HG03066 (cell line): Measurements from ENCODE around the gene MED13L.

ENCODE experiments used
- ATAC-seq: cut with Tn5 transposase; IDR thresholded peaks from one replicate; pipeline ENCODE4 v1.9.1; 2021; ENCODE audit warnings: low read depth; ENCODE audit not compliant: unreplicated experiment

Gene MED13L

DNA sequence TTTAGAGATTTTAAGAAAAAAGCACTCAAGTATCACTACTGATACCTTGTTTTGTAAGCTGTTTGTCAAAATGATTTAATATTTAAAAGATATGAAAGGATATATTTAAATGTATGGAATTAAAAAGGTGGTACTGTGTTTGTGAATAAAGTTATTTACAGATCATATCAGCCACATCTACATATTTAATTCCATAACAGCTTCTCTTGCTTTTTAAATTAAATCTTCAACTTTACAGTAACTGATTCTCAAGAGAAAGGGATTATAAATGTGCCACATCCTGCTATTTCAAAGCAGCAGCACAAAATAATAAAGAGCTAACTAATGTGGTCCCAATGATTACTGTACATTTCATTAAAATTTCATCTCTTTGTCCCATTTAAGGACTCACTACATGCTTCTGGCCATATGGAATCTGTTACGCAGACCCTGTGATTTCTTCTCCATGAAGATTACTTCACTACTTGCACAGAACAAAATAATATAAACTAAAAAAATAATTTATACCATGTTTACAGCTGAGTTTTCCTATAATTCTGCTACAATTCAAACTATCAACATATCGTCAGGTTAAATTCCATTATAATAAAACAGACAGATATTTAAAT lies 117.8 kb downstream of the MED13L start:
- no peak for ATAC-seq

DNA sequence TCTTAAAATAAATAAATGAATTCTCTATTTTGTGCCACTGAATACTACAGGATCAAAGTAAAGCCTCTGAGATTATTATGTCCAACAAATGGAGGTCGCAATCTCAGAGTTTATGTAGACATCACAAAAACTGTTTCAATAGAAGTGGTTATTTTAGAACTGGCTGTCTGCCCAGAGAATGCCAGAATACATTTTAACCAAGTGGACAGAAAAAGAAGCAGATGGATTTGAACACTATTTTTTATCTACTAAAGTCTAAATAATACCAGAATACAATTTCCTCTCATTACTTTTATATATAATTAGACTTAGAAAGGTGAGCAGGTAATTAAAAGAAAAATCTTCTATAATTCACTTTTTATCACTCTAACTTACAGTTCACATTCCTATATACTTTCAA lies 118.3 kb downstream of the MED13L start:
- no peak for ATAC-seq

DNA sequence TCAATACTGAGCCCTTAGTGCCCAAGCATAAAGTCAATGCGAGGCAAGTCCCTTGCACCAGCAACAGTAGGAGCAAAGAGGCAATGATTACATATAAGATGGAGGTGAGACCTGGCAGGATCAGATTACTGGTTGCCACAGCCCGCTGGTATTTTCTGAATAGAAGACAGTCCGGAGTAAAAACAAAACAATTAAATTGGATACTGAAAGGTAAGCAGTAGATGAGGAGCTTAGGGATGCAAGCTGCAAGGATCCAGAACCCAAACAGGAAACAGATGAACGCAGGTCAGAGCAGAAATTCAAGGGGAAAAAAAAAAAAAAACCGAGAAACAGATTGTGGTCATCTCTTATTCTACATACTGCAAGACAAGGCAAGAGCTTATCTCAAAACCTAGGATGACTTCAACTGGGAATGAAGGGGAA lies 119.6 kb downstream of the MED13L start:
- no peak for ATAC-seq

- no peak for ATAC-seq
Measured at GRCh38 chr12:116156614-116157013, 120.9 kb downstream of the MED13L start.

GRCh38 chr12:116155383-116155782 lies 122.1 kb downstream of the MED13L start:
- ATAC-seq, result no peak

- ATAC-seq, result no peak
Measured at GRCh38 chr12:116153983-116154382, 123.5 kb downstream of the MED13L start.

- no peak for ATAC-seq
Measured at GRCh38 chr12:116153113-116153512, 124.4 kb downstream of the MED13L start.

- ATAC-seq, result no peak
Measured at GRCh38 chr12:116152268-116152667, 125.2 kb downstream of the MED13L start.

DNA sequence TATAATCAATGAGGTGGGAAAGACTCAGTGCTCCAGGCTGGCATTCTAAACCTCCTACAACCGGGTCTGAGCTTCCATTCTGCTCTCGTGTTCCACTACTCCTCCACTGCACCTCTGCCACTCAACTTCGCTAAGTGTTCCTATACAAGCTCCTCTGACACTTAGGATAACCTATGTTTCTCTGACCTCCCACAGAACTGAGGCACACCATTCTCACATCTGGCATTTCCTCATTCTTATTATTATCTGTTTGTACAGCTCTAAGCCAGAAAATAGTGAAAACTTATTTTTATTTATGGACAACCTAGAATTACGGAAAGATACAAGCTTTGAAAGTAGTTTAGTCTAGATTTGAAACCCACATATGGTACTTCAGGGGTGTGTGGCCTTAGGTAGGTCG lies 127.0 kb downstream of the MED13L start:
- no peak for ATAC-seq

DNA sequence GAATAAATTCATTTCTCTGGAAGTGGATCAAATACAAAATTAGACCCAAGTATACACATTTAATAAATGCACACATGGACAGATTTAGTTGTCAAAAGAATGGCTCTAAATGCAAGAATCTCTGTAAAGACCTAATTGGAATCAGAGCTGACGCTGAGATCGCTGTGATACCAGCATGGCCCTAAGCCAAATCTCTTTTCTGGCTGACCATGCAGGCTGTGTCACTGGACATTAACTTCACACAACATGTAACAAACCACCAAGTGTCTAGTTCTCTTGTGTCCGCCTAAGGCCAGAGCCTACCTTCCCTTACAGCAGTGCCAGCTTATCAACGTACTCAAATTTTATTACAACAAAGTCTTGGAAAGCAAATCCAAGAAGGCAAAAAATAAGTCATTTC lies 127.5 kb downstream of the MED13L start:
- no peak for ATAC-seq

GRCh38 chr12:116148844-116149243 lies 128.6 kb downstream of the MED13L start:
- ATAC-seq, result no peak

DNA sequence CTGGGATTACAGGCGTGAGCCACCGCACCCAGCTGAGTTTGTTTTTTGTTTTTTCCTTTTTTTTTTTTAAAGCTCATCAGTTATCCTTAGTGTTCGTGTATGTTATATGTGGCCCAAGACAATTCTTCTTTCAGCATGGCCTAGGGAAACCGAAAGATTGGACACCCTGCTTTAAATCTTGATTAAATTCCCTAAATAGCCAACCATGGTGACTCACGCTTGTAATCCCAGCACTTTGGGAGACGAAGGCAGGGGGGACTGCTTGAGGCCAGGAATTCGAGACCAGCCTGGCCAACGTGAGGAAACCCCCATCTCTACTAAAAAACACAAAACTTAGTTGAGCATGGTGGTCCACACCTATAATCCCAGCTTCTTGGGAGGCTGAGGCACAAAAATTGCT lies 131.1 kb downstream of the MED13L start:
- ATAC-seq, result no peak

GRCh38 chr12:116145451-116145850 lies 132.0 kb downstream of the MED13L start:
- ATAC-seq, result no peak

GRCh38 chr12:116144384-116144783 lies 133.1 kb downstream of the MED13L start:
- ATAC-seq, result no peak

GRCh38 chr12:116143909-116144308 lies 133.6 kb downstream of the MED13L start:
- ATAC-seq, result no peak

- no peak for ATAC-seq
Measured at GRCh38 chr12:116142936-116143898, 134.3 kb downstream of the MED13L start.

GRCh38 chr12:116141833-116142162 lies 135.7 kb downstream of the MED13L start:
- ATAC-seq, result no peak

DNA sequence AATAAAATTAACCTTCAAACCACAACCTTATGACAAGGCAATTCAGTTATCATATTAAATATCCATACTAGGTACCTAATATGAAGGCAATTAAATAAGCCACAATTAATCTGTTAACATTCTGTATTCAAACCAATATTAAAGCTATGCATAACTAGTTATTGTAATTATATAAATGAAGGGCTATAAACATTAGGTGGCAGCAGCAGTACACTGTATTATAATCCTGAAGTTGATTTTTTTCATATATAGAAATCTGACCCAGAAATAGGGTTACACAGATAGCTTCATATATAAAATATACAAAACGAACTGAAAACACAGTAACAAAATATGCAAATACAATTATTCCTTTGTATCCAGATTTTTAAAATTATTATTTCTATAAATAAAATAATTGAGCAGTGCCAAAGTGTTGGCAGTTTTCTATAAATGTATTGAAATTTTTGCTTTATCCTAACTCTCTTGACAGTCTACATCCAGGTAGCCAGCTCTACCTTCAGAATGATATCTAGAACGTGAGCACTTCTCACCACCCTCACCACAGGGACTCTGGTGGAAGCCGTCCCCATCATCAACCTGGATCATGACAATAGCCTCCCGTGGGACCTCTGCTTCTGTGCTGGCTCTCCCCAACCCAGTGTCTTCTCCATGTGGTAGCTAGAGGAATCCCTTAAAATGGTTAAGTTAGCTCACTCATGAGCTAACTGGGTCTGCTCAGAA lies 136.2 kb downstream of the MED13L start:
- no peak for ATAC-seq

GRCh38 chr12:116140529-116140928 lies 137.0 kb downstream of the MED13L start:
- ATAC-seq, result no peak

- ATAC-seq, result no peak
Measured at GRCh38 chr12:116138781-116139180, 138.7 kb downstream of the MED13L start.

DNA sequence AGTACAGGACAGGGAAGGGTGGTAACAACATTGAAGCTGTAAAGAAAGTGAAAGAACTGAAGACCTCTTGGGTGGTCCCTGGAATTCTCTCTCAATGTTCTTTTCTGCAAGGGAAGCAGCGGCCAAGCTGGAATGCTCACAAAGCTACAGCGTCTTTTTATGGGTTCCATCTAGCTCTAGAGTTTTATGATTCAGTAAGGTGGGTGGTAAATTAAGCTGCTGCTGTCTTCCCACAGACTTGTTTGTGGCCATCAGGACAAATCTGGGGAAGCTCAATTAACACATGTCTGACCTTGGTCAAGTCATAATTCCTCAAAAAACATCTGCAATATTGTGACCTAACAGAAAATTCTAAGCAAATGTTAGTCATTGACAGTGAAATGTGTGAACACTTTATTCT lies 139.1 kb downstream of the MED13L start:
- no peak for ATAC-seq
